Glomerular endothelial cell (primary cell): ENCODE data around the gene SPRED2. TPM values are rescaled to one million over a fixed set of nuclear protein-coding genes. Genes with fewer than 3 reads are reported as not detected.

ENCODE experiments used
- DNase-seq: peaks from one replicate; pipeline ENCODE4 v3.0.0-alpha.2; 2011; ENCODE audit warnings: low read depth, low spot score; ENCODE audit errors: extremely low read depth
- total RNA-seq: library from RNA; depleted of rRNA; stranded (reverse); fragments of >200 nt; gene quantifications from 2 replicates; pipeline ENCODE4 v1.2.3, GENCODE V29; 2015

SPRED2 gene
- total RNA-seq, 1 donor from 2014 or later: 14.6 TPM

DNA sequence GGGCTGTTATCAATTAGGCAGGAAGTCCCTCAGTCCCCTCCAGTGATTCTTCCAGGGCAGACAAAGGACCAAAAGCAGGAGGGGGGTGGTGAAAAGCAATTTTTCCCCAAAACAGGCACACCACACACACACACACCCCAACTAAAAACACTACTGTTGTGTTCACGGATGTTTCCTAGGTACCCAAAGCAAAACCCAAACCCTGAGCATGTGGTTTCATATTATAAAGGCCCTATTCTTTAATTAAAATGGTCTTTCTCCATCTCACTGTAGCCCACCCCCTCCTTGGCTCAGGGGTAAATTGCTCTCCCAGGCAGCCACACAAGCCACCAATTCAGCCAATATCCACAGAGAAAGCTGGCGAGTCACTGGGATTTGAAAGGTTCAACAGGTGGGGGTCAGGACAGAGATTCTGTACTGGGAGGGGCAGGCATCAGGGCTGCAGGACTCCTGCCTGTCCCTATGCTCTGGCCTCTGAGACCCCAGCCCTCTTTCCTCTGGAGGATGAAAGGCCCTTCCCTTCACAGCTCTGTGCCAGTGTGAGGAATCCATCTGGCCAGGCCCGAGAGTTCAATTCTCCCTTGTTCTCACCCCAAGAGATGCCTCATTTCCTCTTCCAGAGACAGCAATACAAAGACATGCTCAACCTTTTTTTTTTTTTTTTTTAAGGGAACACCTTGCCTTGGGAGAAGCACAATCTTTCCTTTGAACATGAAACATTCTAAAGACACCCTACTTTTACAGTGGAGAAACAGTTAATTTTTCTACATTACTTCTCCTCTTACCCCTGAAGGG lies 43.6 kb downstream of the SPRED2 start:
- no peak for DNase-seq

DNA sequence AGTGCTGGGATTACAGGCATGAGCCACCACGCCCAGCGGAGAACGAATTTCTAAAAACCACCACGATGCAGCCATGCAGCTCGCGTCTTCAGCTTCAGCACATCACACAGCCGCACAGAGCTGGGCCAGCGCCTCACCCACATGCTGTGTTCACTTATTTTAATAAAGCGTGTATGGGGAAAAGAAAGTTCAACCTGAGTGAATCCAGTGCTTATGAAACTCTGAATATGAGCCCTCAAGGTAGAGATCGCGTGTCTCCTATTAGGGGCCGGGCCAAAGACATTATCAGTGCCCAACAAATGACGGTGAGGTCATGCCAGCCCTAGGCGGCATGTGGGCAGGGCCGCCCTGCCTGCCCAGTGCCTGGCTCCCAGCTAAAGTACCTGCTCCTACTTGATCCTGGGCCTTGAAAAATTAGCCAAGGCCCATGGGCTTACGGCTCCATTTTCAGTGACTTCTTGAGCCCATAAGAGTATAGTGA lies 44.3 kb downstream of the SPRED2 start:
- no peak for DNase-seq

DNA sequence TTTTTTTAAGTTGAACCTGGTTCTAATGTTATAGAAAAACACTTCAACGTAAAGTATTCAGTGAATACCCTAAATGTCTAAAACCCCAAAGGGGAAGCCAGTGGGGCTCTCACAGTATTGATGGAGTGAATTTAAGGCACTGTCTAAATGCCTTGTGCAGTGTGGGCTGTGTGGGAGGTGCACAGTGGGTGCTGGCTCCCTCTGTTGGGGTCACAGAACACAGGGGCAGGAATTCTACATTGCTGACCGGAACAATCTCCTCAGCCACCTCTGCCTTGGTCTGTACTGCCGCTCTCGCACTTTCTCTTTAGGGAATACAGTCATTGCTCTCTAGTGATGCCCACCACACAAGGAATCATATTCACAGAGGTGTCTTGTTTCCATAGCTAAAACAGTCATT lies 45.4 kb downstream of the SPRED2 start:
- DNase-seq: no peak

DNA sequence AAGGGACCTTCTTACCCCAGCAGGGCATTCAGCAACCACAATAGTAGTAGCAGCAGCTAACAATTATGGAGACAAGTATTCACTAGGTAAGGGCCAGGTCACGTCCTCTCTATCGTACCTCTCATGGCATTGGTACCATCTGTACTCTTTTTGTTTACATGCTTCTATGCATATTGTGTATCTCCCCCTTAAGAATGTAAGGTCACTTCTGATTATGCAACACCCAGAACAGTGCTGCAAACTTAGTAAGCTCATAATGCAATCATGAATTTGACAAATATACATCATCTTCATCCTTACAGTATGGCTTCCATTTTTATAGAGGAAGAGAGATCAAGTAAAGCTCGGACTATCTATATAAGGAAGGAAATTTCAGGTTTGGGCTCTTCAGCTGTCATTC lies 46.1 kb downstream of the SPRED2 start:
- DNase-seq: no peak

DNA sequence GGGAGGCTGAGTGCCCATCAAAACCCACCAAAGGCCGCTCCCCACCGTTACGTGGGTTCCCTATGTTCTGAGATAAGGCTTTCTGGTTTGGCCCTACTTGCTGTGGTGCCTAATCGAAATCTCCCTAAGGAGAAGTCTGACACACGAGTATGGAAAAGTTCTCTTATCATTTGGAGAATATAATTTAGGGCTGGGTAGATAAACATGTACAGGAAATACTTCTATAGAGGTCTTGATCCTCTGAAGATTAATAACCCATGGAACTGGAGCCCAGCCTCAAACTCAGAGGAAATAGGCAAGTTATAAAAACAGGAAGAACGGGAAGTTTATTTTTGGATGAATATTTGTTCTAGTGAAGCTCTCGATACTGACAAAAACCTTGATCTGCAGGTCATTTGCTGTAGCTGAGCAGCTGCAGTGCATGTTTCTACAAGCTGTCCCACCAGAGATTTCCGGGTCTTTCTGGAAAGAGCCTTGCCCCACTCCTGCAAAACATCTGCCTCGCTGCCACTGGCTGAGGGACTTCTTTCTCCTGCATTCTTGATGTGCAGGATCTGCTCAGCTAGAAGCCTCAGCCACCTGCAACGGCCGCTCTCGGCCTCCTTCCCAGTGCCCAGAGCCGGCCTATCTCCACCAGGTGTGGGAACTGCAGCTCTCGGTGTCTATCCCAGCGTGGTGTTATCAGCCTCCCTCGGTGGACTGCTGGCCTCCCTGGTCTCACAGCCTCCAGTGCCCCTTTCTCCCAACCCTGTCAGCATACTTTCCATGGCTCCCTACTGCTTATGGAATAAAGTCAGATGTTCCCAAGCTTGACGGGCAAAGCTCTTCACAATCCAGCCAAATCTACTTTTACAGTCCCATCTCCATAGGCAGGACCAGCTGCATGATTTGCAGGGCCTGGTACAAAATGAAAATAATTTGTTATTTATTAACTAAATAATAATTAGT lies 48.6 kb downstream of the SPRED2 start:
- DNase-seq: no peak

DNA sequence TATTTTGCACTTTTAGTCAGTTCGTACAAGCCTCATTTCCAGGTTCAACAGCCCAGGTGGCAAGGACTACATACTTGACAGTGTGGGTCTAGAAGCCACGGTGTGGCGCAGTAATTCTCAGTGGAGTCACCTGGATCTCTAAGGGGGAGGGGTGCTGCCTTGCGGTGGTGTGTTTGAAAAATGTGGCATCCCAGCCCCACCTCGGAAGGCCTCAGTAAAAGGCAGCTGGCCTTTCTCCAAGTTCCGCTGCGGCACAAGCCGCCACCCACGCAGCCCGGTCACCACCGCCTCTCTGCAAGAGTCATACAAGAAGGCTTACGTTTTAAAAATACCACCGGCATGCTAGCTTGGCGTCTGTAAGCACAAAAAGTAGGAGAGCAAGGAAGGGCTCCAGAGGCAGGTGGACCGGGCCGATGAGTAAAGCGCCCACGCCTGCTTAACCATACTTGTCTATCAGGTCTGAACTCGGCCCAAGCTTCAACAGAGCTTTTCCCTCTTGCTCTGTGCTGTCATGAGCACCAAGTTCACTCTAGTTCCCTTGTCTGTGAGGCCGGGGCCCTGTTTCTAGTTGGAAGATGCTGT lies 49.5 kb downstream of the SPRED2 start:
- DNase-seq: no peak

DNA sequence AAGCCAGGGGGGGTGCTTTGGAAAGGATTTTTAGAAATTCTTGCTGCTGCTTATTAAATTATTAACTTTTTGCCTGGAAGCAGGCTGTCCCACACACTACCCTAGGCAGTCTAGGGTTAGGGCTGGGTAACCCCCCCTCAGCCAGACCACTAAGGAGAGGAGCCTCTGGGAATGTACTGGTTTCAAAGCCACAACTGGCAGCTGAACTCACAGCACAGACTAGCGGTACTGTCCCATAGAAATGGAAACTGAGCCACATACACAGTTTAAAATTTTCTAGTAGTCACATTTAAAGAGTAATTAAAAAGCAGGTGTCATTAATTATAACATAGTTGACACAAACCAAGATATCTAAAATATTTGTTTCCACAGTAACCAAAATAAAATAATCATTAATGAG lies 50.1 kb downstream of the SPRED2 start:
- DNase-seq: no peak

DNA sequence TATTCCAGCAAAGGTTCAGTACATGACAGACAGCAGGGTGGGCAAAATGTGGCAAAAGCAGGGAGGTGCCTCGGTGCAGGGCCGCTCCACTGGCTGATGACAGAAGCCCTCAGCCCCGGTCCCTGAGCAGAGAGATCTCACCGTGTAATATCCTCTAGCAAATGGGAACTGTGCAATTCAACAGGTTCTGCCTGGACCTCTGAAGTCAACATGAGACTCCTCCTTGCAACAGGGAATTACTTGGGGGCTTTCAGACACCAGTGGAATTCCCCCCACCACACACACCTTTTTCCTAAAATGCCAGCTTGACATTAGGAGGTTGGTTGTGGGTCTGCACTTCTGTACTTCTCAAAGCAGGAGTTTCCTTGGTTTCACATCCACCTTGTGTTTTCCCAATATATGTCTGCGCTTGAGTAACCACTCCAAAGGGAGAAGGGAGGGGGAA lies 50.8 kb downstream of the SPRED2 start:
- DNase-seq: no peak

DNA sequence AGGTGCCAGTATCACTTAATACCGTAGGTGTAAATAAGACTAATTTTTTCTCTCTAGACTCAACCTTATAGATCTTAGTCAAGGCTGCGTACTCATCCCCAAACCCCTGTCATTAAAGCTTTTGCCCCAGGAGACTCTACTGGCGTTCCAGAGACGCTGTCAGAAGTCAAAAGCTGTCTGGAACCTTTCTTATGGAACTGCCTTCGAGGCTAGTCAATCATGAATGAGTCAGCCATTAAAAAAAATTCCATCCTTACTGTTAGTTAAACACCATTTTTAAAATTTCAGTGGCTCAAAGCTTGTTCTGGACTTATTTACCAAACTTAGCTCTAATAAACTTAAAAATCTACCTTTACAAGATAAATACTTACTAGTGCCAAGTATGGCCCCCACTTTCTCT lies 52.1 kb downstream of the SPRED2 start:
- no peak for DNase-seq

DNA sequence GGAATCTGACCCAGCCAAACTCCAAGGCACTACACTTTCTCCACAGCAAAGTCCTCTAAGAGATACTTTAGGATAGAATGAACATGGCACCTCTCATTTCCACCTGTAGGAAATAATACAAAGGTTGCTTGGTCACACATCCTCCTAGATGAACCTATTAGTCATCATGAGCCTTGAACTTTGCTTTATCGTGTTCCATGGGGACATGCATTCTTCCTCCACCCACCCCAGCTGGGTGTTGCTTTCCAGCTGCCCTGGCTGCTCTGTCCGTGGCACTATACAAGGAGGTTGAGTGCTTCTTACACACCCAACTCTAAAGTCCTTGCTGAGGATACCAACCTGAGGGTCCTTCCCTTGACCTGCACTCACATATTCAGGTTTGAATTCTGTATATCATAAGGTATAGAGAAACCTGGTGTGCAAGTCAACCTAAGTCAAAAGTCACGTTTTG lies 52.7 kb downstream of the SPRED2 start:
- DNase-seq: no peak

DNA sequence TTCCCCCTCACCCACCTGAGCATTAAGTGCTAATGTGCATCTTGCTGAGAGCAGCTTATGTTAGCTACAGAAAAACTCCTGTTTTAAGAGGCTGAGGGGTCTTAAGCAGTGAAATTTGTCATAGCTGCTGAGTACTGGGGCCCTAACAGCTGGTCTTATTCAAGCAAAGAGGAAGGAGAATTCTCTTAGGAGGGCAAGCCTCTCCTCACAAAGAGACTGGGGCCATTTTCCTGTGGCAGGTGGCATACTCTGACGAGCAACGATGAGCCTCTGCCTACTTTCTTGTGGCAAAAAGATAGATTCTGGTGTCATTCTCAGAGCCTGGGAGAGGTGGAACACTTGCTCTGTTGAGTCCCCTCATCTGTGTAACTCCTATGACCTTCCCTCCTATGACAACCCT lies 53.2 kb downstream of the SPRED2 start:
- DNase-seq: no peak

DNA sequence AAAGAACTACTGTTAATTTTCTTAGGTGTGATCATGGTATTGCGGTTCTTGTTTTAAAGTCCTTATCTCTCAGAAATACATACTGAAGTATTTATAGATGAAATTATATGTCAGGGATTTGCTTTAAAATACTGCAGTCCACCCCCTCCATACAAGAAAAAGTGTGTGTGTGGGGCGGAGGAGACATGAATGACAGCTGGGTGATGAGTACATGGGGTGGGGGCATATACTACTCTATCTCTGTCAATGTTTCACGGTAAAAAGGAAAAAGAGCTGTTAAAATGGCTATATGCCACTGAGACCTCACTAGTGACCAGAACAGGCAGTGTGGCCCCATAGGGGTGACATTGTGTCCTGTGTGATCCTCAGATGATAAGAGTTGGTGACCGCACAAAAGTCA lies 54.1 kb downstream of the SPRED2 start:
- no peak for DNase-seq

DNA sequence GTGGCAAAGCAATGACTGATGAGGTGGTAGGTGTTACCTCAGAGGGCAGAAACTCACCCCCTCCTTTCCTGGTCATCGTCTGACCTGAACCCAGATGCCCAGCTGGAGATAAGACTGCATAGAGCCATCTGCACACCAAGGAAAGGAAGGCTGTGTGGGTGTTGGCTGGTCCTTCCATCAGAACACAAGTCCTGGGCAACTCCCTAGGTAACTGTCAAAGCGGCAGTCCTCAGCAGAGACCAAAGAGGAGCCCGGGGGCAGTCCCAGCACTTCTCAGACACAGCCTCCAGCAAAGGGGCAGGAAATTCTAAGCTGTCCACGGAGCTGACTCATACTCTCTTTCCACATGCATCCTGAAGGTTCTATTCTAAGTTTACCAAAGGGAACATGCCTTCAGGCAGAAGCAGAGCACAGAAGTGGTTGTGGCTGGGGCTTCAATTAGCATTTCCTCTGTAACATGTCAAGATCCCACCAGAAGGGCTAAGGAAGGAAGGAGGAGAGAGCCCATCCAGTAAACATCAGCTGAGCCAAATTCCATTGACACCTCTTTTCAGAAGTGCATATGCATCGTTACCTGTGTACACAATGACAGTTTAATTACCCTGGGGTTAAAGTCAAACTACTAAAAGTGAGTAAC lies 54.7 kb downstream of the SPRED2 start:
- DNase-seq: no peak

DNA sequence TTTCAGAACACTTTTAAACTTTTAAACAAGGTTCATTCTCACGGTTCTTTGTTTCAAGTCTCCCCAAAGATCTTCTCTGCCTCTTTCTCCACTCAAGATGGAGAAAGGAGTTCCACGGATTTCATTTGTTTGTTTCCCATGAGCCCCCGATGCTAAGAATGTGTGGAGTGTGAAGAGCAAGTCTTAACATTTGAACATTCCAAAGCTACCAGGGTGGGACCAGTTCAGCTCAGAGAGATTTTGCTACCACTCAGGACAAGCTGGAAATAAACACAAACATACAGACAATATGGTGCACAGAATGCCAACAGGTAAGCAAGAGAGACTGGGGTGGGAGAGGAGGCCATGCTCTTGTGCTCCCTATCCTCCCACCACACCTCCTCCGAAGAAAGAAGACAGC lies 56.7 kb downstream of the SPRED2 start:
- no peak for DNase-seq

DNA sequence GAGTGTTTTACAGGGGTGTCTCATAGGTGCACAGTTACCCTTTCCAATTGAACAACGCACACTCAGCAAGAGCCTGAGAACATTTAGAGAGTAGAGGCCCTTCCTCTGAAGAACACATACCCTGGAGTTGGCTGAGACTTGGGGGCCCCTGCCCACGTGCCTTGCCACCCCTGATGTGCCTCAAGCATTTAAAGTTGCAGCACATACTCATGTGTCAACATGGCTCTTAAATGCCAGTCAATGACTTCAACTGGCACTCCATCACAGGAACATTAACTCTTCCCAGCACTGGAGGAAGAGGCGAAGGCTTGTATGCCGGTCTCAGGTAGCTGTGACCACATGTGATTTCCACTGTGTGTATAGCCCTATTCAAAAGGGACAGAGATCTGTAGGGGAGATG lies 57.4 kb downstream of the SPRED2 start:
- no peak for DNase-seq

DNA sequence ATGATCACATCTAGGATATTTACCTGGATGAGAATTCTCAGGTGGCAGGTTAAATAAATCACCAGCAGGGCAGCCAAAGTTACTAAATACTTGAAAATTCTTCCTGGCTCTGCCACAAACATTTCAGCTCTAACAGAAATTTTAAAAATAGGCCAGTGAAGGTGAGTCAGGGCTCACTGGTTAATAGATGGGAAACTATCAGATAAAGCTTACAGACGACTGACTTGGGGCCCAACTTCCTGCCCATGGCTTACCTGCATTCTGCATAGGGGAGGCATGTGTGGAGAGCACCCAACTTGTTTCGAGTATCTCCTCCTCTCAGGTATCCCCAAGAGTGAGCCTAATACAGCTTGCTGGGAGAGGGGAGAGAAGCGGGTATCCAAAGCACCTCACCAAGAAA lies 57.8 kb downstream of the SPRED2 start:
- no peak for DNase-seq

DNA sequence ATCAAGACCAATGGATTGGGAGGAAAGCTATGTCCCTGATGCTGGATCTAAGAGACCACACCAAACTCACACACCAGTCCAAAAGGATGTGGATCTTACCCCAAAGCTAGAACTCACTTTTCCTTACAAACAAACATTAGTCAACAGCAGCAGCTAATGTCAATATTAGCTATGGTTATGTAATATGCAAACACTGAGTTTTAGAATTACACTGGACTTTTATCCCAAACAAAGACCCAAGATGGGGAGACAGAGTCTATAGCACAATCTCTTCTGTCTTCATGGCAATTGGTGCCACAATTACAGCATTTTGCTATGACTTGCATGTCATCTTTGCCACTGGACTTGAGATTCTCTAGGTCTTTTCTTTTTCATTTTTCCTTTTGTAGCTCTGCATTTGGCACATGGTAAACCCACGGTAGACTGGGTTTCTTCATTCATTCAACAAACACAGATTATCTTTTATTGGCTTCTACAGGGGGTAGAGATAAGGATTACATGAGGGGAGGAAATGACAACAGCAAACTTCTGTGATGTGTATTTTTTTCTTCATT lies 59.0 kb downstream of the SPRED2 start:
- DNase-seq: no peak

DNA sequence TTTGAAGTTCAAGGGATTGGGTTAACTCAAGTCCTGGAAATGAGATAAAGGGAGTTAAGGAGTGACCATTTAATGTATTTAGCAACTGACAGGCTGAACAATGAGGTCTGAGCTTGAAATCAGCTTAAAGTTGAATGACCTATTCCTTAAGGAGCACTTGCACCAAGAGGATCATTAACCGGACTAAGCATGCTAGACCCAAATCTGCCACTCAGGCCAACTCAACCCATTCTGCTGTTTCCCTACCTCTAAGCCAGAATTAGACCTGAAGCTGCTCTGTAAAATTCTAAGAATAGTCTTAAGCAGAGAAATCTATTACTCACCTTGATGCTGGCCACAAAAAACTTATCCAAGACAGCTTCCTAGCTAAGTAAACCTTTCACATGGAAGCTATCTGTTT lies 59.8 kb downstream of the SPRED2 start:
- no peak for DNase-seq

DNA sequence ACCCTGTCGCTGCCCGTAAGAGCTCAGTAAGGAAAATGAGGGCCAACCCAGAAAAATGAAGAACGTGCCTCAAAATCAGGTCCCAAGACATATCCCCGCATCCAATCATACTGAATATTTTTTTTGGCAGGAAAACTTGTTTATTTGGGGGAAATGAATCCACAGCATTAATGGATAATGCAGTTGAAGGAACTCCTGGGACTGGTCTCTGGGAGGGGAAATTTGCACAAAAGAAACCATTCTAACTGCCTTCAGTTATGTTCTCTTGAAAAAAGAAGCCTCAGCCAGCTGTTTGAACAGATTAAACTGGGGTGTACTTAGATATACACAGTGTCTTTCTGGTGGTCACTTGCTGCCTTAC lies 61.3 kb downstream of the SPRED2 start:
- DNase-seq: no peak

DNA sequence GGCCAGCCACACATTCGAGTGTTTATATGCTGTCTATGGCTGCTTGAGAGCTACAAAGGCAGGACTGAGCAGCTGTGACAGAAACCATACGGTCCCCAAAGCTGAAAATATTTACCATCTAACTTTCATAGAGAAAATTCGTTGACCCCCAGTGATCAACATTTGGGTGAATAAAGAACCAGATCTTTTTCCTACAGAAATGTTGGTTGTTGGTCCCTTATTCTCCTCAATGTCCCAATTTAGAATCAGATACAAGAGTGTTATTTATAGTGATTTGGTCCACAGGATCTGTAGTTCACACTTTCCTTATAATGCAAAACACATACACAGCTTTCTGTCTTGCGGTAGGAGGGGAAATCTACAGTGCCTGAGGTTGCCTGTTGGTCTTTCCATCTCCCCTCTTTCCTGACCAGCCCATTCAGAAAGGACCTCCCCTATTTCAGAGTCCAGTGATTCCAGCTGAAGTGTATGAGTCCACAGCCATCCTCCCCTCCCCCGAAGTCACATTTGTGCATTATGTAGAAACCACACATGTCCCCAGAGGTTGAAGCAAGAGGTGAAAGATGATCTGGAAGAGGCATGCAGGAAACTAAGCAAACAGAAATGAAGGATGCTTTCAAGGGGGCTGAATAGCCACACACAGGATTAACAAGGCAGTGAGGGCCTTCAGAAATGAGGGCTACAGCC lies 61.9 kb downstream of the SPRED2 start:
- DNase-seq: no peak
